Limb (tissue), 2 donors: ENCODE data around the gene MYG1.
A peak's percentile ranks its signal among the peaks of the same experiment; 100 is the strongest.
"Not testable (repeated sequence)": the region's sequence is repeated elsewhere in the genome, so short reads cannot be mapped to it uniquely, and the experiment has no call there.

ENCODE experiments used
- DNase-seq, 2 donors: peaks; one replicate each; pipeline ENCODE4 v3.0.0-alpha.2; 2016; ENCODE audit errors: extremely low spot score in 2 of 2

MYG1 gene

GRCh38 chr12:53325511-53326061, 26.1 kb downstream of the MYG1 start:
- peak in 1 of 2 donors; percentile 71 for DNase-seq

GRCh38 chr12:53326460-53327185, 27.1 kb downstream of the MYG1 start:
- DNase-seq = no peak

- no peak for DNase-seq
Observed at GRCh38 chr12:53327435-53328042, 28.0 kb downstream of the MYG1 start.

- DNase-seq = no peak
Observed at GRCh38 chr12:53328043-53328435, 28.5 kb downstream of the MYG1 start.

- DNase-seq = no peak
Observed at GRCh38 chr12:53330671-53331070, 31.2 kb downstream of the MYG1 start.

GRCh38 chr12:53332339-53332738, 32.8 kb downstream of the MYG1 start:
- DNase-seq = not testable (repeated sequence)

- no peak for DNase-seq
Observed at GRCh38 chr12:53332744-53333143, 33.2 kb downstream of the MYG1 start.

GRCh38 chr12:53333289-53333688, 33.8 kb downstream of the MYG1 start:
- DNase-seq = no peak

- no peak for DNase-seq
Observed at GRCh38 chr12:53333845-53334244, 34.4 kb downstream of the MYG1 start.

- DNase-seq = no peak
Observed at GRCh38 chr12:53334822-53335221, 35.3 kb downstream of the MYG1 start.

GRCh38 chr12:53336181-53336681, 36.7 kb downstream of the MYG1 start, which contains the start of gene SP7:
SP7 (minus strand) TSS chr12:53336354; CDS start chr12:53335646, 708 bp downstream.
- peak in 1 of 2 donors; percentile 36 for DNase-seq

- DNase-seq = no peak
Observed at GRCh38 chr12:53338017-53338416, 38.5 kb downstream of the MYG1 start.

GRCh38 chr12:53338916-53339315, 39.4 kb downstream of the MYG1 start:
- DNase-seq = no peak

GRCh38 chr12:53340398-53340797, 40.9 kb downstream of the MYG1 start:
- no peak for DNase-seq

- no peak for DNase-seq
Observed at GRCh38 chr12:53343449-53343848, 44.0 kb downstream of the MYG1 start.

- no peak for DNase-seq
Observed at GRCh38 chr12:53343969-53344368, 44.5 kb downstream of the MYG1 start.

- DNase-seq = no peak
Observed at GRCh38 chr12:53344487-53344823, 45.0 kb downstream of the MYG1 start.

GRCh38 chr12:53344824-53345485, 45.5 kb downstream of the MYG1 start:
- peak; percentile 83 to 90 for DNase-seq

- DNase-seq = peak in 1 of 2 donors; percentile 69
Observed at GRCh38 chr12:53345486-53346188, 46.1 kb downstream of the MYG1 start.

GRCh38 chr12:53346491-53346890, 47.0 kb downstream of the MYG1 start:
- DNase-seq = no peak

GRCh38 chr12:53347905-53348304, 48.4 kb downstream of the MYG1 start:
- DNase-seq = no peak
